Activated T-cell treated with anti-CD3 and anti-CD28 coated beads, Interleukin-2, amount 50 U/mL, for 4 hours (primary cell): Measurements from ENCODE around the gene VWA7. TPM values are rescaled to one million over a fixed set of nuclear protein-coding genes. Genes with fewer than 3 reads are reported as not detected.

Experiments used
- ATAC-seq, 2 donors: fragments of 200-7000 bp; cut with Tn5 transposase; one replicate each; pipeline ENCODE4 v1.10.0; 2021
- DNase-seq: peaks from one replicate; pipeline ENCODE4 v3.0.0-alpha.2; 2020
- H3K27me3 Mint-ChIP-seq: one replicate; pipeline ENCODE4 v1.8.0; 2021; ENCODE audit warnings: low read depth, mixed read lengths
- H3K36me3 Mint-ChIP-seq: one replicate; pipeline ENCODE4 v1.8.0; 2022; ENCODE audit warnings: mixed read lengths; ENCODE audit not compliant: insufficient read depth
- H3K4me1 Mint-ChIP-seq: one replicate; pipeline ENCODE4 v1.8.0; 2021; ENCODE audit warnings: low read depth, mixed read lengths
- H3K4me3 Mint-ChIP-seq: one replicate; pipeline ENCODE4 v1.8.0; 2021; ENCODE audit warnings: mild to moderate bottlenecking, moderate library complexity, mixed read lengths
- H3K9me3 Mint-ChIP-seq: one replicate; pipeline ENCODE4 v1.8.0; 2021; ENCODE audit warnings: mixed read lengths
- total RNA-seq, 3 donors: library from RNA; stranded (reverse); gene quantifications; one replicate each; pipeline ENCODE4 v1.2.1, GENCODE V29; 2021

The VWA7 gene
- total RNA-seq, 3 donors from 2014 or later, result 1.4 TPM

DNA sequence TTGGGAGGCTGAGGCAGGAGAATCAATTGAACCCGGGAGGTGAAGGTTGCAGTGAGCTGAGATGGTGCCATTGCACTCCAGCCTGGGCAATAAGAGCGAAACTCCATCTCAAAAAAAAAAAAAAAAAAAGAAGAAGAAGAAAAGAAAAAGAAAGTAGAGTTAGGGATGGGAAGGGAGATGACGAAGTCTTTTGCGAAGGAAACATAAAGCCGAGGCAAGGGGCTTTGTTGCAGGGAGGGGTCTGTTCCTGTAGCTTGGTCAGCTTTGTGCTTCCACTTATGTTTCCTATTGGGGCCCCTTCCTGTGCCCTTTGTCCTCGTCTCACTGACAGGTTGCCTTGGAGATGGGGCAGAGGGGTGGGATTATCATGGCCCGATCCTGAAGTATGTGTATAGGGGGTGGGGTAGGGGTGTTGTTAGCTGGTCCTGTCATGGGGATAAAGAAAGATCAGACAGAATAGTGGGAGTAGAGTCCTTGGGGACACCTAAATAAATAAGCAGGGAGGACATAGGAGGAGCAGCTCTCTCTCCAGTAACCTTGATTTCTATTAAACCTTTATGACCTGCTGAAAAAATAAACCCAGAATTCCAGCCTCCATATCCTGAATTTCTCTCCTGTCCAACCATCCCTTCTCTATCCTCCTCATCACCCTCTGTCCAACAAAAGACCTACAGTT is 39.7 kb downstream of the VWA7 start:
- H3K4me1 Mint-ChIP-seq, result peaks cover 69% of the 10 kb centered on the region
- no peak for ATAC-seq
- peak overlapping the region; percentile 98 for H3K4me3 Mint-ChIP-seq
- DNase-seq, result no peak
- no peaks in the 10 kb centered on the region for H3K9me3 Mint-ChIP-seq
- H3K27me3 Mint-ChIP-seq, result no peaks in the 10 kb centered on the region
- peaks cover 14% of the 10 kb centered on the region for H3K36me3 Mint-ChIP-seq

DNA sequence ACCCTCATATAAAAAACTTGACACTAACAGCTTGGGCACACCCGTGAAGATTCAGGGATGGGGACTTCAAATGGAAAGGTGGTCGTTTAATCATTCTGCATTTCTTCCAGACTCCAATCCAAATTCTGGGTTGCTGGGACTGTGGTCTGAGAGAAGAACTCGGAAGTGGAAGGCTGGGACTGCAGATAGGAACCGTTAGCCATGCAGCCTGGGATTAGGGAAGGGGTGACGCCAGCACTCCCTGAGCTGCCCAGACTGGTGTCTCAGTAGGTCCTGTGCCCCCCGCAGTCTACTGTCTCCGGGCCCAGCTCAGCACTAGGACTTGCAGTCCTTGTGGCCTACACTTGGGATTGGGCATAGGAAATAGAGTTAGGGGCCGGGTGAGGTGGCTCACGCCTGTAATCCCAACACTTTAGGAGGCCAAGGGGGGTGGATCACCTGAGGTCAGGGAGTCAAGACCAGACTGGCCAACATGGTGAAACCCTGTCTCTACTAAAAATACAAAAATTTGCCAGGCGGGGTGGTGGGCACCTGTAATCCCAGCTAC is 40.3 kb downstream of the VWA7 start:
- Mint-ChIP-seq H3K36me3 (peaks cover 18% of the 10 kb centered on the region), H3K9me3 (no peaks in the 10 kb centered on the region), H3K4me3 (peak overlapping the region; percentile 98), H3K27me3 (no peaks in the 10 kb centered on the region), H3K4me1 (peaks cover 71% of the 10 kb centered on the region)
- no peak for ATAC-seq
- DNase-seq, result no peak

DNA sequence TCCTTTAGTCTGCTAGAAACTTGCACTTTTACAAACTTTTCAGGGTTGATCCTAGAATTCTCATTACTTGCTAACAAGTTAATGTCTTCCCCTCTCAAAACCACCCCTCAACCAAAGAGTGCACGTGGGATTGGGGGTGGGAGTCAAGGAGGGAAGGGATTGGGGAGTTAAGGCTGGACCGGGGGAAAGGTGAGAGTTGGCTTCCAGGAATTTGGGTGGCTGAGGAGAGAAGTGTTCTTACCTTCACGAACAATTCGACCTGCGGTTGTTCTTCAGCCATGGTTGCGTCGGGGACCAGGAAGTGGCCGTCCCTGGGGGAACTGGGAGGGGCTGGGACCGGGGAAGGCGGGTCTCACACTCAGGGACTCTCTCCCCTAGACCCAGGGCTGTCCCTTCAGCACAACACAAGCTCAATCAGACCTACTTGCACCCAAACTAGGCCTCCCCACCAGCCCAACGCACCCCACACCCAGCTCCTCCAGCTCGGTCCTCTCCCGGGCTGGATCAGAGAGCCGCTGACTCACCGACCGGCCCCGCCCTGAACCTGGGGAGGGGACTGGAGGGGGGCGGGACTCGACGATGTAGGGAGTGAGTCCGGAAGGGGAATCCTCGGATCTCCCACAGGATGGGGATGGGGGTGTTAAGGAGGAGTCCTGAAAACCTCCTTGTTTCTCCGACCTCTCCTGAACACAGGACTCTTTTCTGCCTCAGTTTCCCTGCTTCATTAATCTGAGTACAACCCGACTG is 40.9 kb downstream of the VWA7 start, which contains the start of gene CLIC1:
Gene CLIC1, minus strand, starts transcription at position 510 of the 747 bp plus-strand sequence. Its CDS starts 230 bp downstream, at position 280.
- ATAC-seq, result peak; percentile 36 to 38
- H3K36me3 Mint-ChIP-seq, result peaks cover 17% of the 10 kb centered on the region
- H3K4me1 Mint-ChIP-seq, result peaks cover 66% of the 10 kb centered on the region
- H3K27me3 Mint-ChIP-seq, result no peaks in the 10 kb centered on the region
- DNase-seq, result peak; percentile 76
- no peaks in the 10 kb centered on the region for H3K9me3 Mint-ChIP-seq
- H3K4me3 Mint-ChIP-seq, result peak within 1 kb of the TSS; percentile 98

DNA sequence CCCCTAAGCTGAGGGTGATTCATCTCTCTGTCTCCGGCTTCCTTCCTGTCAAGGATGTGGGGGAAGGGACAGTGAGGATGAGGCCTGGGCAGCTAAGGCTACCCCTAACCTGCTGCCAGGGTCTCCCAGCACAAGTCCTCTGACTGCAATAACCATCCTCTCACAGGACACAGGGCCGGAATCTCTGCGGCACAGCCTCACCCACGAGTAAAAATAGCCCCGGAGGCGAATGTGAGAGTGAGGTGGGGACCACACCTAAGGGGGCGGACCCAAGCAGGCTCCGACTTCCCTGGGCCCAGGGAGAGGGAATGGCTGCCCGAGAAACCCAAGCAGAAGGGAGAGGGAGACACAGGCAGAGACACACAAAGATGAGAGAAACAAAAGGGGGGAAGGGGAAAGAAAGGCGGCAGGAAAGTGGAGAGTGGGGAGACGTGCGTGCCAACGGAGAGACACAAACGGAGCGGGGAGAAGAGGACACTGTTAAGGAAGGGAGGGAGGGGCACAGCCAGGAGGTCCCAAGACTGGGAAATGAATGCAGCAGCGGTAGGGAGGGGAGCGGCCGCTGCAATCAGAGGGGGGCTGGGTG is 42.2 kb downstream of the VWA7 start:
- Mint-ChIP-seq H3K4me3 (peak overlapping the region; percentile 98), H3K9me3 (no peaks in the 10 kb centered on the region), H3K27me3 (no peaks in the 10 kb centered on the region), H3K36me3 (peaks cover 17% of the 10 kb centered on the region), H3K4me1 (peaks cover 64% of the 10 kb centered on the region)
- ATAC-seq, result peak; percentile 3 to 5
- DNase-seq, result peak; percentile 42

DNA sequence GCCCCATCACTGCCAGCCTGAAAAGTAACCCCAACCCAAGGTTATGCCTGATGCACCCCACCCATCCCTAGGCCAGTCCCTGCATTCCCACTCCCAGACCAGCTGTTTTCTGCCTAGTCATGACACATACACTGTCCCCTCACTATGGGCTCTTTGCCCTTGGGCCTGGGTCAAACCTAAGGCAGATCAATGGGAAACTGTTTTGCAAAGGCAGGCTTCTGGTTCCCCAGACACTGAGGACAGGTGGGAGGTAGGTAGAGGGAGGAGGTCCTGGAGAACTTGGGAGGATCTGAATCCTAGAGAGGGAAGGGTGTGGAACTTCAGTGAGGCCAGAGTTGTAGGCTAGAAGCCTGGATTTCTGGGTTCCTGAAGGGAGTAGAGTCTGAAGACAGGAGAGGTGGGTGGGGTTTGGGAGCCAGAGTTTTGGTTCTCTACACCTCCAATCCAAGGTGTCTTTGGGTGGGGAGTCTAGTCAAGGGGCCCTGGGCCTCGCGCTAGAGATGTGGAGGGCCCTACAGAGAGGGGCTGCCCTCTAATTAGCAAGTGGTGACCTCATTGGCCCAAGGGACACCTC is 42.8 kb downstream of the VWA7 start:
- no peaks in the 10 kb centered on the region for H3K27me3 Mint-ChIP-seq
- DNase-seq (no peak), ATAC-seq (peak; percentile 57 to 58)
- H3K4me1 Mint-ChIP-seq, result peaks cover 60% of the 10 kb centered on the region
- H3K4me3 Mint-ChIP-seq, result peak overlapping the region; percentile 98
- H3K9me3 Mint-ChIP-seq, result no peaks in the 10 kb centered on the region
- peaks cover 17% of the 10 kb centered on the region for H3K36me3 Mint-ChIP-seq

DNA sequence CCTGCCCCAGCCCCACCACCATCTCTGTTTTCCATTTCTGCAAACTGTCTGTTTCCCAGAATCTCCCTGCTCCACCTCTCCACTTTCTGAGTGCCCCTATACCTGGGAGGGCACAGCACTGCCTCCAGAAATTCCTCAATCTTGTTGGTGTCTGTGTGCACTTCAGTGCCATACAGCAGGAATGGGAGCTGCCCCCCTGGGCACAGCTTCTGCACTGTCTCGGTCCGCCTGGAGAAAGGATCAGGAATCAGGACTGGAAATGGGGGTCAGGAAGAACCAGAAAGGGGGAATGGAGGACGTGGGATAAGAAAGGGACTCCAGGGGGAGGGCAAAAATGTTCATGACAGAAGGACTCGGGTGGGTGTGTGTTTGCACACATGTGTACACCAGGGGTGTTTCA is 43.4 kb downstream of the VWA7 start:
- H3K36me3 Mint-ChIP-seq, result peaks cover 17% of the 10 kb centered on the region
- no peak for DNase-seq

DNA sequence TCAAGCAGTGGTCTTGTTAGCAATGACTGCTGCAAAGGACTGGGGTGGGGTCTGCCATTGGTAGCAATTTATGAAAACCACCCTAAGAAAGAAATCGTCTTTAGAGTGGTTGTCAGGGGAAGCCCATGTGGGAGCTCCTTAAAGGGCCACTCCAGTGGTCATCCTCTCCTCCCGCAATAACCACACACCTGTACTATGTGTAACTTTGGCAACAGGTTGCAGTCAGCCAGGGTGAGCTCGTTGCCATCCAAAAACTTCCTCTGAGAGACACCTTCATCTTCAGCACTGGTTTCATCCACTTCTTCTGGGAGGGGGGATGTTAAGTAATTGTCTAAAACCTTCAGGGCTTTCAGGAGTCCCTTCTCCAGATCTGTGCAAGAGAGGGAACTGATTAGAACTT is 45.1 kb downstream of the VWA7 start:
- H3K9me3 Mint-ChIP-seq, result no peaks in the 10 kb centered on the region
- no peak for ATAC-seq
- DNase-seq, result no peak
- no peak overlapping the region for H3K4me3 Mint-ChIP-seq
- no peaks in the 10 kb centered on the region for H3K27me3 Mint-ChIP-seq
- H3K4me1 Mint-ChIP-seq, result peaks cover 58% of the 10 kb centered on the region
- peaks cover 17% of the 10 kb centered on the region for H3K36me3 Mint-ChIP-seq

More for the DNA sequence above, 43.4 kb downstream of the VWA7 start:
- Mint-ChIP-seq H3K27me3 (no peaks in the 10 kb centered on the region), H3K9me3 (no peaks in the 10 kb centered on the region), H3K4me3 (peak overlapping the region; percentile 98), H3K4me1 (peaks cover 61% of the 10 kb centered on the region)
- ATAC-seq, result no peak

DNA sequence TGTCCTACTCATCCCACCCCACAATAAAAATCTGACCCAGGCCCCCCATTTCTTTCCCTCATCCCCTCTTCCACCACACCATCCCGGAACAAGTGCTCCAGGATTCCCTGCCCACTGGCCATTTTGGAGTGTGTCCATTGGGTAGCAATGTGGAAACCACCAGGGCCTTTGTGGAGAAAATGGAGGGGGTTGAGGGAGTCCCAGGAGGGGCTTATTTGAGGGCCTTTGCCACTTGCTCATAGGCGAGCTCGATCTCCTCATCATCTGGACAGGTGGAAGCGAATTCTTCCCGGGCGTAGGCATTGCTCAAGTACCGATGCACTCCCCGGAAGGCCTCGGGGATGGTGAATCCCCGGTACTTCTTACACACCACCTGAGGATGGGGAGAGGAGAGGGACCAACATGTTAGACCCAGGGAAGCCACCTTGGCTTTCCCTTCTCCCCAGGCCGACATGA is 46.5 kb downstream of the VWA7 start:
- H3K4me1 Mint-ChIP-seq, result peaks cover 62% of the 10 kb centered on the region
- ATAC-seq (no peak), DNase-seq (no peak)
- no peaks in the 10 kb centered on the region for H3K9me3 Mint-ChIP-seq
- no peaks in the 10 kb centered on the region for H3K27me3 Mint-ChIP-seq
- peak overlapping the region; percentile 94 for H3K4me3 Mint-ChIP-seq
- peaks cover 20% of the 10 kb centered on the region for H3K36me3 Mint-ChIP-seq

DNA sequence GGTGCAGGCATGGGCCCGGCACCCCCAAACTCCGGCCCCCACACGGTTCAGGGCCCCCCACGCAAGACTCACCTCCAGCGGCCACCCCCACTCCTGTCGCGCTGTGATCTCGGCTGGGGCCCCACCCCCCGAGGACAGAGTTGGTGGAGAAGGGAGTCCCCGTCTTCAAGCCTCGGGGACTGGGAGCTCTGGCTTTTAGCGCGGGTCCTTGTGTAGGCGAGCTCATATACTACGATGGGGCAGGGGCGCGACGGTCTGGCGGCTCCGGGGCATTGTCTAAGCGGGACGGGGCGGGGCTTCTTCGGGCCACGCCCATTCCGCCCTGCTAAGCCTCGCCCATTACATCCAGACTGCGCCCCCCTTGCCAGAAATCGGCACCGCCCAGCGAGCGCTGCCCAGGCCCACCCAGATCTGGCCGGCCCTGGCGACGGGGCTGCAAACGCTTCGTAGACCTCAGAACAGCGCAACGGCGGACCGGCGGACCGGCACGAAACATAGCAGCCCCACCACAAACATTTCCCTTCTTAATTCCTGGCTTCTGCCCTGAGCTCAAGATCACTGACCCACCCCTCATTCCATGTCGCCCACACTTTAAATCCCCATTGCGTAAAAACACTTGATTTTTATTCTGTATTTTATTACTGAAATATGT is 47.0 kb downstream of the VWA7 start:
- Mint-ChIP-seq H3K4me3 (peak overlapping the region; percentile 94), H3K4me1 (peaks cover 62% of the 10 kb centered on the region)
- DNase-seq, result peak; percentile 58

DNA sequence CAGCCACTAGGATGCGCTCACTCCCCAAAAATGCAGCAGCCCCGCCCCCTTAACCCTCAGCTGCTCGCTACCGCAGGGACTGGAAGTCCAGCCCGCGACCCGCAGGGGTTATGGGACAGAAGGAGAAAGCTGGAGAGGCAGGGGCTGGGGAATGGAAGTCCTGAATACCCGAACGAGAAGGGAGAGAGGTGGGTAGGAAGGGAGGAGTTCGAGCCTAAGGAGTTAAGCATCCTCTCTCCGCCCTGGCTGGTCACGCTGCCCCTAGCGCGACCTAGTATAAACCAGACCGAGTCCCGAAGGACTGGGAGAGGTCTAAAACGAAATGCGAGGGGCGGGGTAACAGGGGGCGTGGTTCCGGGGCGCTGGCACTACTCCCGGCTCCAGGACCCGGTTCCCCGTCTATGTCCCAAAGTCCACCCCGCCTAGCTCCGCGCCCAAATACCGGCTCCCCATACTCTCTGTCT is 47.6 kb downstream of the VWA7 start:
- Mint-ChIP-seq H3K27me3 (no peaks in the 10 kb centered on the region), H3K9me3 (no peaks in the 10 kb centered on the region), H3K36me3 (peaks cover 22% of the 10 kb centered on the region), H3K4me3 (peak overlapping the region; percentile 94), H3K4me1 (peaks cover 61% of the 10 kb centered on the region)
- DNase-seq, result peak; percentile 80
- peak; percentile 75 to 77 for ATAC-seq

More for the DNA sequence above, 47.0 kb downstream of the VWA7 start:
- peaks cover 22% of the 10 kb centered on the region for H3K36me3 Mint-ChIP-seq
- H3K9me3 Mint-ChIP-seq, result no peaks in the 10 kb centered on the region
- H3K27me3 Mint-ChIP-seq, result no peaks in the 10 kb centered on the region
- peak; percentile 61 for ATAC-seq

DNA sequence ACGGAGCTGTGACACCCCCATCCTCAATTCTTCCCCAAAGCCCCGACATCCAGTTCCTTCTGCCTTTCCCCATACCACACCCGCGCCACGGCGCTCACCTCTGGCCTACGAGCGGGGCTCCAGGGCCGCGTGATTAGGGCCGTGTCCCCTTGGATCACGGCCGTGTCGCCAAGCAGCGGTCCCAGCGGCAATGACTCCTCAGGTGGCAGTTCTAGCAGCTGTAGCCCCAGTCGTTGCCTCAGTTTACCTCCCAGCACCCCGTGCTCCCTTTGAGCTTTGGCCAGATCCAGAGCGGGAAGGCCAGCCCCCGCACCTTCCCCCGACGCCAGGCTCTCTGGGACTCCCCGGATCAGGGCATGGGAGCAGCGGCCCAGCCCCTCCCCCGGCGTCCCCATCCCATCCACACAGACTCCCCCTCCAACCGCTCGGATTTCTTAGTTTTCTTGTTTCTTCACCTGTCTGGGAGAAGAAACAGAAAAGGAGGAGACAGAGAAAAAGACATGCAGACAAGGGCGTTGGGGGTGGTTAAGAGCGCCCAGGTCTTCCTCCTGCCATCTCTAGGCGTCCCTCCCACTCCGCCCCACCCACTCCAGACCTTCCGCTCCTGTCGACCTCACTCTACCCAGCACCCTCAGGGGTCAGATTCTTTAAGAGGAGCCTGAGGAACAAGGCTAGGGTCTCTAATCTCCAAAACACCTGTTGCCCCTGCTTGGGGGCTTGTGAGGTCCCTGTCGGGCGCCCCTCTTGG is 48.2 kb downstream of the VWA7 start, which contains the start of gene DDAH2:
Gene DDAH2, minus strand, starts transcription at position 533 of the 748 bp plus-strand sequence. Its CDS starts 138 bp downstream, at position 395.
- Mint-ChIP-seq H3K4me3 (peak within 1 kb of the TSS; percentile 94), H3K4me1 (peaks cover 55% of the 10 kb centered on the region), H3K36me3 (peaks cover 22% of the 10 kb centered on the region), H3K27me3 (no peaks in the 10 kb centered on the region), H3K9me3 (no peaks in the 10 kb centered on the region)
- no peak for DNase-seq
- peak; percentile 20 for ATAC-seq

DNA sequence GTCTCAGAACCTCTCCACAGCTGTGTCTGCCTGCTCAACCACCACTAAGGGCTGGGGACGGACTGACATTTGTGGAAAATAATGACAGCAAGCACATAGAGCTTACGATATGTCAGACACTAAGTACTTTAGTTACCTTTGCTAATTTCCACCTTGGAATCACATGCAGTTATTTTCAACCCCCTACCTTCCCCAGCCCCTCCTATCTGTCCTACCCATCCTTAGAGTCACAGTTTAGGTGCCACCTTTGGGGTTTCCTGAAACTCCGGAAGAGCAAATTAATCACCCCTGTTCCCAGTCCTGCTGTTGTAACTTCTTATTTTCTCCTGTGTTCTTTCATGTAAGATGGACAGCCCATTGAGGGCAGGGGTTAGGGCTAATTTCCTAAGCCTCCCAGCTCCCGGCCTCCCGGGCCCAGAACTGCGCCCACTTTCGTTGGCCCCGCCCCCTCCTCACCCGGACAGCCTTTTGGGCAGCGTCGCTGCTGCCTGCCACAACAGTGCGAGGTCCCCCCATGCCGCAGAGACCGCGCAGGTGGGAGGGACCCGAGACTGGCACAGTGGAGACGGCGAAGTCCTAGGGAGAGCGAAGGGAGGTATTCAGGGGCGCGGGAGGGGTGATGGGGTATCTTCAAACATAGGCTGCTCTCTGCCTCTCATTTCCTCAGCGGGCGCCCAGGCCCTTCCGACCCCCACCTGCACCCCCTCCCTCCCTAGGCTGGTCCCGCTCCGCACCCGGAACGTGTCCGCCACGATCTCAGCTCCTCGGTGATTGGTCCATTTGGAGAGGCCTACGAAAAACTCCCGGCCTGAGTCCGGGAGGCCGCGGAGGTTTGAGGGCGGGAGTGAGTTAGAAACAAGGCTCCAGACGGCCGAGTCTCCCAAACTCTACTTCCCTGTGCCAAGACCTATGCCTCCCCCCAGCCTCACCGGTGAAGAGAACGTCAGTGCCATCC is 49.1 kb downstream of the VWA7 start:
- peak overlapping the region; percentile 53 for H3K4me3 Mint-ChIP-seq
- no peaks in the 10 kb centered on the region for H3K9me3 Mint-ChIP-seq
- ATAC-seq (no peak), DNase-seq (no peak)
- H3K4me1 Mint-ChIP-seq, result peaks cover 49% of the 10 kb centered on the region
- peaks cover 14% of the 10 kb centered on the region for H3K36me3 Mint-ChIP-seq
- H3K27me3 Mint-ChIP-seq, result no peaks in the 10 kb centered on the region
